Pulmonary artery endothelial cell (primary cell): ENCODE data around the gene ABLIM2. TPM values are rescaled to one million over a fixed set of nuclear protein-coding genes. Genes with fewer than 3 reads are reported as not detected.

Experiments used
- DNase-seq: peaks from one replicate; pipeline ENCODE4 v3.0.0-alpha.2; 2011; ENCODE audit warnings: low read depth, low spot score
- total RNA-seq: library from RNA; depleted of rRNA; stranded (reverse); fragments of >200 nt; gene quantifications from 2 replicates; pipeline ENCODE4 v1.2.3, GENCODE V29; 2014

The ABLIM2 gene
- total RNA-seq, 1 donor from 2014 or later = 1.1 TPM

GRCh38 chr4:8104491-8105305 is 53.9 kb downstream of the ABLIM2 start:
- no peak for DNase-seq

- no peak for DNase-seq
Observed at GRCh38 chr4:8103421-8104390, 54.9 kb downstream of the ABLIM2 start.

- no peak for DNase-seq
Observed at GRCh38 chr4:8102831-8103230, 55.8 kb downstream of the ABLIM2 start.

GRCh38 chr4:8102076-8102355 is 56.6 kb downstream of the ABLIM2 start:
- no peak for DNase-seq

- no peak for DNase-seq
Observed at GRCh38 chr4:8101213-8102075, 57.2 kb downstream of the ABLIM2 start.

GRCh38 chr4:8099981-8100464 is 58.6 kb downstream of the ABLIM2 start:
- no peak for DNase-seq

- no peak for DNase-seq
Observed at GRCh38 chr4:8098506-8098905, 60.1 kb downstream of the ABLIM2 start.

- no peak for DNase-seq
Observed at GRCh38 chr4:8097721-8098345, 60.8 kb downstream of the ABLIM2 start.

- no peak for DNase-seq
Observed at GRCh38 chr4:8097141-8097541, 61.5 kb downstream of the ABLIM2 start.

GRCh38 chr4:8096690-8097061 is 61.9 kb downstream of the ABLIM2 start:
- no peak for DNase-seq

- DNase-seq = no peak
Observed at GRCh38 chr4:8095956-8096689, 62.5 kb downstream of the ABLIM2 start.

GRCh38 chr4:8093587-8094274 is 64.9 kb downstream of the ABLIM2 start:
- no peak for DNase-seq

GRCh38 chr4:8092282-8092681 is 66.3 kb downstream of the ABLIM2 start:
- no peak for DNase-seq

GRCh38 chr4:8090744-8091301 is 67.8 kb downstream of the ABLIM2 start:
- DNase-seq = no peak

GRCh38 chr4:8090312-8090711 is 68.3 kb downstream of the ABLIM2 start:
- peak; percentile 56 for DNase-seq

- no peak for DNase-seq
Observed at GRCh38 chr4:8089862-8090261, 68.8 kb downstream of the ABLIM2 start.

GRCh38 chr4:8088966-8089491 is 69.6 kb downstream of the ABLIM2 start:
- DNase-seq = no peak

GRCh38 chr4:8087921-8088495 is 70.6 kb downstream of the ABLIM2 start:
- no peak for DNase-seq
